Measurements from ENCODE around the gene ACTL10.

ACTL10 gene

DNA sequence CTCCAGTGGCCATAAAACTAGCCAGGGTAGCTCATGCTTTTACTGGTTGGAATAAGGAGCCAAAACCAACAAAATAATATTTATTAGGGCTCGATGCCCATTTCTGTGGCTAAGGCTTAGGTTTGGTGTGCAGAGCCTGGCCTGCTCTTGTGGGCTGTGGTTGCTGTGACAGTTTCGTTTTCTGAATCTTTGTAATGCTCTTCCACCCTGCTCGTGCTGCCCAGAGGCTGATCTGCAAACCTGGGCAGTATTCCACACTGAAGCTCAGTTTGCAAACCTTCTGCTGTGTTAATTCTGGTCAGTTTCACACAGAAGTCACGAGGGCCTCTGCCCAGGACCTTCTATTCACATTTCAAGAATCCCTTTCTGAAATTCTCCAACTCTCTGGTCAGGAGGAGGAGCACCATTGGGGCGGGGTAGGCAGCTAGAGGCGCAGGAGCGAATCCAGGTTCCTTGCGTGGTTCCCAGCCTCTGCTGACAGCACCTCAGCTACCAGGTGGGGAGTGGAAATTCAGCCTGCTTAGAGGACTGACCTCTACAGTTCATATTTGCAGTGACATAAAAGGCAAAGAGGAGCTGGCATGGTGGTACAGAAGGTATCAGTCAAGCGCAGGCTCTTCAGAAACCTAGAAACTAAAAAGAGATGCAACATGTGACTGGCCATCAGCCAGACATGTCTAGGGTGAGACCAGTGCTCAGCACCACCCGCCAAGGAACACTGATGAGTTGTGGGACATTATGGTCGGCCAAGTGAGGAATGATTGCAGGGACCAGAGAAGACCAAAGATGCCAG is 18.9 kb upstream of the ACTL10 start:
- H3K27ac ChIP-seq, result peak overlapping the region in 16 of 21 experiments; percentile 6 to 68 (median 50)
- H3K4me3 ChIP-seq, result peak overlapping the region in 1 of 7 experiments; percentile 4

DNA sequence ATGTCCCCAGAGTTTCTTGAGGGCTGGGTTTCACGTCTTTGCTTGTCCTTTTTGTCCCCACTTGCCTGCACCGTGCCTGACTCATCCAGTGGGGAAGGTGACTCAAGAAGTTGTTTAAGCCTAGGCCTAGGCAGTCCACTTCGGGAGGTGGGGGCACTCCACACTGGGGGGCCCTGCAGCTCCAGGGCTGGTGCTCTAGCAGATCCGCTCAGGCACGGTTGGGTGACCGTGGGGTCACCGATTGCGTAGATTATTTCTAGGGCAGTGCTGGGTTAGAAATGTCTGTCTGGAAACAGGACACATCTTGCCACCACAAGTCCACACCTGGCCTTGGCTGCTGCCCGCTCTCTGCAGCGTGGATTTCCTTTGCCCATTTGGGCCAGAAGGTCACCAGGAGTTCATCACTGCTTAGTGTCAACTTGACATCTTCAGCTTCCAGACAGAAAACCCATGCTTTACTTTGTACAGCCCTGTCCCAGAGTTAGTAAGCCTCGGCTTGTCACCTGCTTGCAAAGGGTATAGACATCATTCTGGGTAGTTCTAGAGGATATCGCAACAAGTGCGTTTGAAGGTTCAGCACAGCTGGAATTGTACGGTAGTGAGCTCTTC is 18.2 kb upstream of the ACTL10 start:
- Histone ChIP-seq H3K27ac (peak overlapping the region in 9 of 21 experiments; percentile 6 to 68 (median 54)), H3K4me3 (no peak overlapping the region)

DNA sequence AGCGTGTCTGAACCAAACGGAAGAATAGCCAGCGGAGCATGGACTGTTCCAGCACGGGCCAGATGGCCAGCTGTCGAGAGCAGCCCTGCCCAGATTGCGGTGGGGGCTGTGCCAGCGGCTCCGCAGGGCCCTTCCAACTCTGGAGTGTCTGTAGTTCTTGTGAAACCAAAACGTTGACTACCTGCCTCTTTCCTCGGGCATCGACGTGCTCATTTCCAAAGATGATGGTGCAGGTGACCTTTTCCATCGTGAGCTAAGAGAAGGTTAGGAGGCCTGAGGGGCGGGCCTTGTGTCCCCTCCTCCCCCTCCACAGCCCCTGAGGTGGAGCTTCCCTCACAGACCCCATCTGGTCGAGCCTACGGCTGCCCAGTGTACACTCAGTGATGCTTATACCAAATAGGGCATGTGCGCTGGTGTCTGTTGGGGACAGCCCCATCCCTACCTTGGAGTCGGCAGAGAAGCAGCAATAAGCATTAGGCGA is 17.5 kb upstream of the ACTL10 start:
- Histone ChIP-seq H3K4me3 (no peak overlapping the region), H3K27ac (peak overlapping the region in 5 of 21 experiments; percentile 0 to 67 (median 13))

DNA sequence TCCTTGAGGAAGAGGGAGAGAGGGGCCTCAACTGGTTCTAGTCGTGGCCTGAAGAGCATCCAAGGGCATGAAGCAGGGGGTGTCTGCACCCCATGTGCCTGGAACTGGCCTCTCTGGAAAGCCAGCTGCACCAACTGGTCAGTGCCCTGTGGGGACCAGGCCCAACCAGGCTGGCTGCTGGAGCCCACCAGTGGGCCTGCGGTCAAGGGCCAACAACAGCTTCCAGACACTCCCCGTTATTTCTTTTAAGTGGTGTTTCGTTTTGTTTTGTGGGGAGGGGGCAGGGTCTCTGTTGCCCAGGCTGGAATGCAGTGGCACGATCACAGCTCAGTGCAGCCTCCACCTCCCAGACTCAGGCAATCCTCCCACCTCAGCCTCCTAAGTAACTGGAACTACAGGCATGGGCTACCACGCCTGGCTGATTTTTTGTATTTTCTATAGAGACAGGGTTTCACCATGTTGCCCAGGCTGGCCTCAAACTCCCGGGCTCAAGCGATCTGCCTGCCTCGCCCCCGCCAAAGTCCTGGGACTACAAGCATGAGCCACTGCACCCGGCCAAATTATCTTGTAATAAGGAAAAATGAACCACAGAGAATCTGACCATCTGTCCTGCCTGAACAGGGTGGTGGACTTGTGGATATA is 16.5 kb upstream of the ACTL10 start:
- Histone ChIP-seq H3K27ac (peak overlapping the region in 5 of 21 experiments; percentile 2 to 20 (median 13)), H3K4me3 (no peak overlapping the region)

DNA sequence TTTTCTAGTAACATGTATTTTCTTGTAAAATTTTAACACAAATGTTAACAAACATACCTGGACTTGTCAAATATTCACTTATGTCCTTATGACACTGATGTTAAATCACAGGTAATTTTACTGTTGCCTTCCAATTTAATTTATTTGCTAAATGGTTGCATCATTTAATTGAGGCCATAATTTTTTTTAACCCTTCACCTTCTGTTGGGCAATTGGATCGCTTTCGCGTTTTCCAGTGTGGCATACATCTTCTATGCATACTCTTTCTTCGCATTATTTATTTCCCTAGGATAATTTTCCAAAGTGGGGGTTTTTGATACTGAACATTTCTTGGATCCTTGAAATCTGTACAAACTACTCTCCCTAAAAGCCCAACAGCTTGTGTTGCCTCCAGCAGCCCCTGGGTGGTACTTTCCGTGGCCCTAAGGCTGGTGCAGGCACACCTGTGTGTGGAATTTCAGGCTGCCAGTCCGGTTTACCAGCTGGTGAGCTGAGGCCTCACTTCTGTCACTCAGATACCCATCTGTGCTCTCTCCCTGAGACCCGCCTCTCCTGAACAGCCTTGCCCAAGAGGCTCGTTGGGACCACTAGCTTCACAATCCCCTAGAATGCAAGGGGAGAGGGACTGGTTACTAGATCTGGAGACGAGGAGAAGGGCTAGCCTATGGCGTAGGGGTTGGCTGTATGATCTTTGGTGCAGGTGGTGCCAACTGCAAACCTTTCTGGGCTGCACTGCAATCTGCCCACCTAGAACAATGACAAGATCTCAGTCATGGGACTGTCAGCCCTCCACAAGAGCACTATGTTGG is 15.8 kb upstream of the ACTL10 start:
- peak overlapping the region in 7 of 21 experiments; percentile 6 to 61 (median 26) for H3K27ac ChIP-seq
- H3K4me3 ChIP-seq, result no peak overlapping the region

DNA sequence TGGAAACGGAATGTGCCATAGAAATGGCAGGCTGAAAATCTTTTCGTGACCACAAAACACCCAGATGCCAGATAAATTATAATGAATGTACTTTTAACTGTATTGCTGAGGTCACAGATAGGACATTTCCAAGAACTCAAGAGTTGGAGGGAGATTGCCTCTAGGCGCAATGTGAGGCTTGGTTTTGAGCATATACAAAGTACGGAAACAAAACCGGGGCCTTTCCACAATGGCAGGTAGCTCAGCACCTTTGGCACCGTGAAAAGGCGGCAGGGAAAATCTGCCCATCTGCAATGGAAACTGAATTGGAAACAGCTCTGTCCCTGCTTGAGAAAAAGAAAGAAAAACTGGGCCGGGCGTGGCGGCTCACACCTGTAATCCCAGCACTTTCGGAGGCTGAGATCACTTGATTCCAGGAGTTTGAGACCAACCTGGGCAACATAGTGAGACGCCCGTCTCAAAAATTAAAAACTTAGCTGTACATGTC is 15.1 kb upstream of the ACTL10 start:
- Histone ChIP-seq H3K4me3 (no peak overlapping the region), H3K27ac (peak overlapping the region in 7 of 21 experiments; percentile 6 to 61 (median 26))

DNA sequence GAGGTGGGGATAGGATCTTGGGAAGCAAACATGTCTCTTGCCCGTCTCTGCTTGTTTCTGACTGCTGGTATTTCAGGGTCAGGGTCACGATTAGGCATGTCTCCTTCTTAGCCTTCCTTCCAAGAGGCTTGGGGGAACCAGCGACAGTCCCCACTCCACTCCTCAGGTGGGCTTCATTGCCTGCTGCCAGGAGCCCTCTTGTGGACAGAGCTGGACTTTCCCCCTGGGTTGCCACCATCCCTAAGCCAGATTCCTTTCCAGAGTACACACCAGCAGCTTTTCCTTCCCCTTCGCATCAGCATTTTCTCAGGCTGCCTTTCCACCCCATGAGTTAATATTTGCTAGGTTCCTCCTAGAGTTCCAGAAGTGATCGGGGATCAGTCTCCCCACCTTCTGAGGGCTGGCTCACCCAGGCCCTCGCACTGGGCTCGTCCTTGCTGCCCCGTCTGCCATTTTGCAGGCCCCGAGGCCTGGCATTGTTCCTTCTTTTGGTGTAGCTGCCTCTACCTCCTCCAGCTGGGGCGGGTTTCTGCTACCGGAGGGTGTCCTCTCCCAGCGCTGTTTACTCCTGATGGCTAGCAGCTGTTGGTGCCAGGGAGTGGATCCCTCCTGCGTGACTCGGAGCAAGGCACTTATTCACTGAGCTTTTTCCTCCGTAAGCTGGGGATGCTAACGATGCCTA is 13.4 kb upstream of the ACTL10 start:
- peak overlapping the region in 4 of 21 experiments; percentile 1 to 63 (median 38) for H3K27ac ChIP-seq

DNA sequence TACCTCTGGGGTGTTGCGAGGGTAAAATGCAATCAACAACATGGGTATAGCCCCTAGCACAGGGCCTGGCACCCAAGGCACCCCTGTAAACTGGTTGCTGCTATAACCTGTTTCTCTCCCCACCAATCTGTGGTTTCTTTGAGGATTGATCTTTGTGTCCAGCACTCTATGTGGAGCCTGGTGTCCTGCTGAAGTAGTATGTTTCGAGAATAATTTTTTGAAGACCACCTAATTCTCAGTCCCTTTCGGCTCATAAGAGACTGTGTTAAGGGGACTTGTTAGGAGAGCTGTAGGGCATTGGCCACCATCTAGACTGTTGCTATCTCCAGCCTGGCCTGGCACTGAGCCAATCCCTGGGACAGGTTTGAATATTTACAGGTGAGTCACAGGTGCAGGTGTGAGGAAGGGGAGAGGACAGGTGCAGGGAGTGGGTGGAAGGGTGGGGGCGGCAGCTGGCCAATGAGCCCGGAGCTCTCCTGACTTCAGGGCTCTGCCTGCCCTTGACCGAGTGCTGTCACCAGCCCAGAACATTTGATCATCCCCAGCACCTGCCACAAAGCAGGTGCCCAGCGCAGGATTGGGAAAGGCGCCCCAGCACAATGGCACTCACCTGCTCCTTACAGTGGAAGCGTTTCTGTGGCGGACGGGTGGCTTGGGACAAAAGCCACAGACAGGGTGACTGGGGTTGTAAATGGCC is 12.7 kb upstream of the ACTL10 start:
- H3K4me3 ChIP-seq, result no peak overlapping the region
- H3K27ac ChIP-seq, result peak overlapping the region in 4 of 21 experiments; percentile 1 to 52 (median 38)

More for the DNA sequence above, 13.4 kb upstream of the ACTL10 start:
- H3K4me3 ChIP-seq, result no peak overlapping the region

DNA sequence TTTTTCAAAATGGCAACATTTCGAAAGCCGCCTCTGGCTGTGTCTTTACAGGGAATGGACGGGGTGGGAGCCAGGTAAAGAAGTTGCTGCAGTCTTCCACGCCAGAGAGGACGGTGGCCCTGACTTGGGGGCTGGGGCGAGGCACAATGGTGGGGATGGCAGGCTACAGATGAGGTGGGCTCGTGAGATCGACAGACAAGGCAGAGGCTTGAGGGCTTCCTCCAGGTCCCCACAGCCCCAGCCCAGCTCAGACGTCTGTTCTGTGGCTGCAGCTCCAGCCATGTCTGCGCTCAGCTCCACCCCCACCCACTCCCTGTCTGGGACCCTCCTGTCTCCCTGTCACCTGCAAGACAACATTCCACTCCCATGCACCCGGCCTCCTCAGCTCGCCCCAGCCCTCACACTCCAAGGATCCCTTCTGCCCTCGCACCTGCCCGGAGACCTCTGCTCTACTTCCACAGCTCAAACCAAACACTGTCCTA is 12.0 kb upstream of the ACTL10 start:
- Histone ChIP-seq H3K4me3 (no peak overlapping the region), H3K27ac (peak overlapping the region in 1 of 21 experiments; percentile 52)

DNA sequence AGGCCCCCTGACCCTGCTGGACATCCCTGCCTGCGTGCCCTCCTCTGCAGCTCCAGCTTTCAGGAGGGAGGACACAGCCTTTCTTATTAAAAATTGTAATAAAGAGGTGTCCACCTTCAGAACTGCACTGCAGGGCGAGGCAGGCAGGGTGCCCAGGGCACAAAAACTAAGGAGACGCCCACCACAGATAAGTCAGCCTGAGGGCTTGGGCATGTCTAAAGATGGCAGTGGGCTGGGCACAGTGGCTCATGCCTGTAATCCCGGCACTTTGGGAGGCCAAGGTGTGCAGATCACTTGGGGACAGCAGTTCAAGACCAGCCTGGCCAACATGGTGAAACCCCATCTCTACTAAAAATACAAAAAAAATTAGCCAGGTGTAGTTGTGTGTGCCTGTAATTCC is 11.6 kb upstream of the ACTL10 start:
- Histone ChIP-seq H3K27ac (no peak overlapping the region), H3K4me3 (no peak overlapping the region)

DNA sequence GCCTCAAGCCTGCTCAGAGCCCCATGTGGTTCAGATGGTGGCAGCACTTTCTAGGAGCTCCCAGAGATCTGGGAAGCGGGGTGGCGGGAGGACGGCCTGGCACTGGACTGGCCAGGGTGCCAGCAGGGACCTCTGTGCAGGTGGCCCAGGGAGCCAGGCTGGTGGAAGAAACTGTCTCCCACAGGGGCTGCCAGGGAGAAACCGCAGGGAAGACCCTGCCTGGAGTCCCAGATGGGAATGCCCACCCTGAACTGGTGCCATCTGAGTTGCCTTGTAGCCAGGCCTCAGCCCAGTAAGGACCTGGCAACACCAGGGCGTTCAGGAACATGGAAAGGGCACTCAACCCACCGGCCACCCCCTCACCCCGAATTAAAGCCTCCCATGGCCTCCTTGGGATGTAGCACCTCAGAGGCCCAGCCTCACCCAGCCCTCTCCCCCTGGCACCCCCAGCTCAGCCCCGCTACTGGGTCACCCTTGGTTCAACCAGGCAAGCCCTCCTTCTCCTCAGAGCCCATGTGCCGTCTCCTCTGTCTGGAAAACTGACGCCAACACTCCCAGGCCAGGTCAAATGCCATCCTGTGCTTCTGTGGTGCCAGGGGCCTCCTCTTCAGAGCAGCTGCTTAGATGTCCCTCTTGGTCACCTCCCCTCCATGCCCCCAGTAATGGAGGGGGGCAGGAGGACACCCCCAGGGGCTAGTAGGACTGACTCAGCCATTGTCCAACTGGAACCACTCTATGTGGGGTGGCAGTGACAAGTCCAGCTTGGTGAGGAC is 10.5 kb upstream of the ACTL10 start:
- Histone ChIP-seq H3K27ac (no peak overlapping the region), H3K4me3 (no peak overlapping the region)

DNA sequence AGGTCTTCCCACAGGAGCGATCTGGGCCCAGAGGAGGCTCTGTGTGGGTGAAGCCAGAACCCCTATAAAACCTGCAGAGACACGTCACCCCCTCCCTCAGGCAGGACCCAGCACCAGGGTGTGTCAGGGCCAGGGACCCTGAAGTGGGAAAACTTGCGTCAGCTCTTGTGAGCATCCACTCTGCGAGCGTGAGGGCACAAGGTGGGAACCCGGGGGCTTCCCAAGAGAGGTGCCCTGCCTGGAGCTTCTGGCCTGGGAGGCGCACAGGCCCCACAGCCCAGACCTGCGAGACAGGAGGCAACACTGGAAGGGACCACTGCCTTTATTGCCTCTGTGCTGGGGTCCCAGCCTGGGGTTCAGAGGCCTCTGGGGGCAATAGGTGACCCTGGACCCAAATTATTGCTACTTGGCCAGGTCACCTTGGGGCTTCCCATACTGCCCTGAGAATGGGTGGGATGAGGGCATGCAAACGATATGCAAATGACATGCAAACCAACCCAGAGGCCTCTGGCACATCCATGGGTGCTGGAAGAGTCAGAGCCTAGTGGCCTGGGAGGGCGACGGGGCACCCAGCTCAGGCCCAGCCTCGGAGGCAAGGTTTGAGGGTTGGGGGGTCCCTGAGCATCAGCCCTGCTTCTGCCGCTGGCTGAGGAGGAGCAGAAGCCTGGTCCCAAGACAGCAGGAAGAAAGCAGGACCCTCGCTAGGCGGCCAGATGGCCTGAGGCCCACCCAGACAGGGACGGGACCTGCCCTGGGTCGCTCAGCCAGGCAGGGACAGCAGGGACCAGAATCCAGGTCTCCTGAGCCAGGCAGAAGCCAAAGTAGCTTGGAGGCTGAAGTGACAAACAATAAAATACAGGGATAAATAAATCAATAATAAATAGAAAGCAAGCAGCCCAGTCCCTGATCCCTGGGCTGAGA is 9.7 kb upstream of the ACTL10 start:
- H3K4me3 ChIP-seq, result no peak overlapping the region
- H3K27ac ChIP-seq, result no peak overlapping the region

DNA sequence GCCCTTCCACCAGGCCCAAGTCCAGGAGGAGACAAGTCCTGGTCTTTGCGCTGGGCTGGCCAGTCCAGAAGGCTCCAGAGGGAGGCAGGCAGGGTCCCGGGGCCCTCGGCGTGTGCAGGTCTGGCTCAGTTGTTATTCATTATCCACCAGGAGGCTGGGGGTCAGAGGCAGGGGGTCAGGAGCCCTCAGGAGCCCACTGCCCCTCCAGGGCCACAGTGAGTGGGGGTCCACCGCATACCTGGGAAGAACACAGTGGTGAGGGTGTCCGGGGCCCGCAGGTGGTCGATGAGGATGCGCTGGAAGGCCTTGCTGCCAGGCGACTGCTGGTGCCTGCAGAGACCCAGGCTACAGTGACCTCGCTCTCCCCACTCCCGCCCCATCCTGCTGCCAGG is 9.0 kb upstream of the ACTL10 start:
- no peak overlapping the region for H3K27ac ChIP-seq

DNA sequence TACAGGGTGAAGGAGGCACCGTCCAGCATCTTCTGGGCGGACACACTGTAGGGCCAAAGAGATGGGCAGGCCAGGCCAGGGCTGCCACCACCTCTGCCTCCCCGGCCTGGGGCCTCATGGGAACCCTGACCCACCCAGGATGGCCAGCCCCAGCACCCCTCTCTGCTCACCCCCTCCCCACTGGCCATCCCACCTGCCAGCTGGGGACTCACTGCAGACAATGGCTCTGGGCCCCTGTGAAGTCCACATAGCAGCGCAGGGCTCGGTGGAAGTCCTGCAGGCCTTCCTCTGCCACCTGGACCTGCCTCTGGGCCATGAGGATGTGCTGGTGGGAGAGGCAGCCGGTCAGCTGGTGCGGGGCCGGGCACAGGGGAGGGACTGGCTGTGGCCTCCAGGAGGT is 8.2 kb upstream of the ACTL10 start:
- Histone ChIP-seq H3K27ac (no peak overlapping the region), H3K4me3 (no peak overlapping the region)

More for the DNA sequence above, 9.0 kb upstream of the ACTL10 start:
- H3K4me3 ChIP-seq, result no peak overlapping the region

DNA sequence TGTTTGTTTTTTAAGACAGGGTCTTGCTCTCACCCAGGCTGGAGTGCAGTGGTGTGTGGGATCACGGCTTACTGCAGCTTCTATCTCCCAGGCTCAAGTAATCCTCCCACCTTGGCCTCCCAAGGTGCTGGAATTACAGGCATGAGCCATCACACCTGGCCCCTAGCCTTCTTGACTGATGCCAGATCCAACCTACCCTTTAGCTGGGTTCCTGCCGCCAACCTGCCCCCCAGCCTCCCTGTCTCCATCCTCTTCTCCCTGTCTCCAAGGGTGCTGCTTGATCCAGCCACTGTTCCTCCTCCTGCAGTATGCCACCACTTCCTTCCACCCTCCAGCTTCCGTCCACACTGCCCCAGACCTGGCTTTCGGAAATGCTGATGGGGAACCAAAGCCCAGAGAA is 7.8 kb upstream of the ACTL10 start:
- H3K4me3 ChIP-seq, result no peak overlapping the region
- H3K27ac ChIP-seq, result no peak overlapping the region

DNA sequence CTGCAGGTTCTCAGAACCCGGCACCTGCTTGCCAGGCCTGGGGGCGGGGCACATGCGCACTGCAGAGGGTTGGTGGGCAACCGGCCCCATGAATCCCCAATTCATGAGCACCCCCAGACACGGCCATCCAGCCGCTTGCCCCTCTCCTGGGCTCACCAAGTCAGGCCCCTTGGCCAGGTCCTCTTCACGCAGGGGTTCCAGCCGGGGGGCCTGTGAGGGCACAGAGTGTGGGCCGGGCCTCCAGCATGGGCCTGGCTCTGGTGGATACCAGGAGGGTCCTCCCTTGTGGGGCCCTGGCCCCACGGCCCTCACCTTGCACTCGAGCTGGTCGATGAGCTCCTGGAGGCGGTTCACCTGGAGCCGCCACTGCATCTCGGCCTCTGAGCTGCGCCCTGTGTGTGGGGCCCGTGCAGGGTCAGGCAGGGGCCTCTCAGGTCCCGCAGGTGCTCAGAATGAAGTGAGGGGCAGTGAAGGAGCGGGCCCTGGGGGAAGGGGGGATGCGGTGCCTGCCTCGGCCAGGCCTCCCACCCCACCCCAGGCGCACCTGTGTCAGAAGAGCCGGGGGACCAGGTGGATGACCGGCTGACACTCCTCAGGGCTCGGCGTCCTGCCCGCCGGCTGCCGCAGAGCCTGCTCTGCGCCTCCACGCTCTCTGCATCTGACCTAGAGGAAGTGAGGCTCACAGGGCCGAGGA is 7.3 kb upstream of the ACTL10 start:
- no peak overlapping the region for H3K4me3 ChIP-seq
- no peak overlapping the region for H3K27ac ChIP-seq
